Measurements from ENCODE around the gene LYPLAL1.
"Not testable (repeated sequence)": the region's sequence is repeated elsewhere in the genome, so short reads cannot be mapped to it uniquely, and the experiment has no call there.

The LYPLAL1 gene

DNA sequence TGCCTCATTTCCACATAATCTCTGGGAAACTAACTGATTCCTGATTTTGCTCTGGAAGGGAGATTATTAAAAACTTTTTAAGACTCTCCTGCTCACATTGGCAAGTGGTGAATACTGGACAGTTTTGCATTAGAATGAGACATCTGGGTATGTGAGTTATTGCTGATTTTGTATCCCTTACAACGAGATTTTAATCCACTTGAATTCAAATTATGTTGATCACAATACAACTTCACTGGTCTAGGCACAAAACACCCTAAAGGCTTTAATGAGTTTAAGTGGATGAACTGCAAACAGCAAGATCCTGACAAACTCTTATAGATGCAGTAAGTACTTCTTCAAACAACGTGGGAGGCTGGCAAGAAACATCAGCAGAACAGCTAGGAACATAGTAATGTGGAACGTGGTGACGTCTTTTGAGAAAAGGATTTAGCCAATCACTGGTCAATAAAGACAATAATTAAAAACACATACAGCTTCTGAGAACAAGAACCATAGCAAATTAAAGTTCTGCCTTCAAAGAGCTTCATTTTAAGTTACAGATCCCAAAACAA is 10.2 kb upstream of the LYPLAL1 start:
- DNase-seq: no peak

DNA sequence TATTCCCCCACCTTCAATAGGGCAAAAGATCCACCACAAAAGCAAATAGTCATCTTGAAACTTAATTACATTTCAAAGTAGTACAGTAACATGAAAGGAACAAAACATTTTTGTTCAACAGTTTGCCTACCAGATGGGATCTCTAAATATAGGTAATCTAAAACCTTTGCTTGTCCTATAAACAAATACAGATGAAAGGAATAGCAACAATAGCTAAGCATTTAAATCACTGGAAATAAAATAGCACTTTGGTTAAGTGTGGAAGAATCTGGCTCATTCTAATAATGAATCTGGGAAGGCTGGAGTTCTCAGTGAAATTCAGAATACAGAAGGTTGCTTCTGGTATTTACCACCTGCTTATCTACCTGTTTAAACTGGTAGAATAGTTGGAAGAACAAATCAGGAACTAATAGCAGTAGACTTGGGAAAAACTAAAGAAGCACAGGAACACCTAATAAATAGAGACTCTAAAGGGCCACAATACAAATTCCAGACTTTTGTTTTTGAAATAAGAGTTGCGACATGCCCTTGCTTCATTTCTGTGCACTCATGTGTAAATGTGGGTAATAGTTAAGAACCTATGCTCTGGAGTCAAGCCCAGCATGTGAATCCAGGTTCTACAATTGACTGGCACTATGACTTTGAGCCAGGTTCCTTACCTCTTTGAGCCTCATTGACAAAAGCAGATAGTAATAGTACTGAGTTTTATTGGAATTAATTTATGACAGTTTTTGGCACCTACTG is 2.3 kb upstream of the LYPLAL1 start:
- DNase-seq: no peak

GRCh38 chr1:219172821-219173220 is 857 bp upstream of the LYPLAL1 start:
- DNase-seq: no peak

DNA sequence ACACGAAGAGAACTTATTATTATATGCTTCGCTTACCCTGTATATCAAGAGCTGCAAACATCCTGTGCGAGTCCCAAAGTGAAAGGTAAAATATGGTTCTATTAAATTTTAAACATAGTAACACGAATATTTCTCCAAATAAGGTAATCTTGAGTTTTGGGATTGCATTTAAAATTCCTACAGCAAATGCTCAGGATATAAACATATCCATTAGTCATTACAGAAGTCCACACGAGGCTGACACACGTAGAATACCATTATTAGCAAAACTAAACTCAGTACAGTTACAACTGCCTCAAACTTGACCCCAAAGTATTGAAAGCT is 282 bp upstream of the LYPLAL1 start:
- DNase-seq: no peak

DNA sequence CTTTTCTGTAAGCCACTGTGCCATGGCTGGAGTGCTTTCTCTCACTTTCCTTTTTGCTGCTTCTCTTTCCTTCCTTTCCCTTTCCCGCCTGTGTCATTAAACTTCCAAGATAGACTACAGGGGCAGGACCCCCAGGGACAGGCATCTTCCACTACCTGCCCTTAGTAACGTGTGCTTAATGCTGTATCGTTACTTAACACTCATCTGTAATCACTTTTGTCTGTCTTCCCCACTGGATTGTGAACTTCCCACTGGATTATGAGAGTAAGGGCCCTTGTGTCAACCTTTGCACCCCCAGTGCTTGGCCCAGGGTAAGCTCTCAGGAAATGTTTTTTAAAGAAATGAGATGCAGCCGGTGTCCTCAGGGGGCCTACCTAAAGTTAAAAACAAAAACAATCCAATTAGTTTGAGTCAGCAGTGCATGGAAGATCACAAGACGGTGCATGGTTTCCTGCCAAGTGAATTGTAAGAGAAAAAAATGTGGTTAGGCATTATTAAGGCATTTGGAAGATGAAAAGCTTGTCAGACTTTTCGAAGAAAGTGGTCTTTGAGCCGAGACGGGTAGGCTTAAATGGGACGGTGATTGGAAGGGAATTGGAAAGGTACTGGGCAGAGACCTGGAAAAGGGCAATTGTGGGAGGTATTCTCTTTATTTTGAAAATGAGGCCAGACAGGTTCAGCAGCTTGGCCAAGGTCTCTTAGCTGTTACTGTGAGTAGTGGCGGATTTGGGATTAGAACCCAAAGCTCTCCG is 958 bp downstream of the LYPLAL1 start:
- DNase-seq: peak; percentile 15 to 36 (median 23)

DNA sequence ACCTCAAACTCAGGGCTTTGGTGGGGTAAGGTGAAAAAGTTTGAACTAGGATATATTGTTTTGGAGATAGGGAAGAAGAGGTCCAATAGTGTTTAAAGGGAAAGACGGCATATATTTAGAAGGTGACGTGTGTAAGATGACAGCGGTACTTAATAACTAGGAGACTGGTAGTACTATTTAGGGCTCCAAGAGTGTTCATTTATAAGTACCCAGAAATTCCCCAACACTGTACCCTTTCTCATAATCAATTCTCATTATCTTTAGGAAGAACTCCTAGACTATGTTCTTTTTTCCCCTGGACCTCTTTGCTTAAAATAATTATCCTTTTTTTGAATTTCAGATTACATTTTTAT is 1.5 kb downstream of the LYPLAL1 start:
- DNase-seq: no peak

DNA sequence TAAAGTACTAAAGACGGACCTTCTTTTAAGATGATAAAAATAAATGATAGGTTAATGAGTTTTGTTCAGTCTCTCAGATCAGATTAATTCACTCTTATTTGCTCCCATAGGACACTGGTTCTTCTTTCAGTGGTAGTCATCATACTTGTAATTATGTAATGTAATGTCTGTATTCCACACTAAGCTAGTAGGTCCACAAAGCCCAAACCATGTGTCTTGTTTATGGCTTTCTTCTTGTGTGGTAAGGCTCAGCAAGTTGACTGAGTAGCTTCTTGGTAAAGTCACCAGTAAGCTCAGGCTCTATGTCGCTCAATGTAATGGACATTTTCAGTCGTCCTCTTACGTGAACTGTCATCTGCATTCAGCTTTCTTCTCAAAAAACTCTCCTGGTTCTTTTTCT is 2.5 kb downstream of the LYPLAL1 start:
- DNase-seq: no peak

- no peak for DNase-seq
Observed at GRCh38 chr1:219177363-219177762, 3.7 kb downstream of the LYPLAL1 start.

- DNase-seq: no peak
Observed at GRCh38 chr1:219177940-219178339, 4.3 kb downstream of the LYPLAL1 start.

DNA sequence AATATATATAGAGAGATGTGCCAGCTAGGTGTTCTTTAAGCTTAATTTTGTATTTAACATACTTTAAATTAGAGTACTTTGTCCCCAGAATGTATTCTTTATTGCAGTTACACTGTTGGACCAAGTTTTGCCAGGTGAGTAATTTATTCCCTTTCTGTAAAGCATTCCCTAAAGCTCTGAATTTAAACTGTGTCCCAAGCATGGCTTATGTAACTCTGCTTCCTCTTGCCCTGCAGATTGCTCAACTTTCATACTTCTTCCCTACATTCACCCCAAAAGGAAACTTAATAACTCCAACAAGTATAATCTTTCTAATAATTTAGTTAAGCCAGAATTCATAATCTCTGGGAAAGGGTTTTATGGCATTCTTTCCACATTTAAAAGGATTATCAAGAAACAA is 5.6 kb downstream of the LYPLAL1 start:
- DNase-seq: peak; percentile 49 to 60 (median 51)

GRCh38 chr1:219184337-219184736 is 10.7 kb downstream of the LYPLAL1 start:
- no peak for DNase-seq

DNA sequence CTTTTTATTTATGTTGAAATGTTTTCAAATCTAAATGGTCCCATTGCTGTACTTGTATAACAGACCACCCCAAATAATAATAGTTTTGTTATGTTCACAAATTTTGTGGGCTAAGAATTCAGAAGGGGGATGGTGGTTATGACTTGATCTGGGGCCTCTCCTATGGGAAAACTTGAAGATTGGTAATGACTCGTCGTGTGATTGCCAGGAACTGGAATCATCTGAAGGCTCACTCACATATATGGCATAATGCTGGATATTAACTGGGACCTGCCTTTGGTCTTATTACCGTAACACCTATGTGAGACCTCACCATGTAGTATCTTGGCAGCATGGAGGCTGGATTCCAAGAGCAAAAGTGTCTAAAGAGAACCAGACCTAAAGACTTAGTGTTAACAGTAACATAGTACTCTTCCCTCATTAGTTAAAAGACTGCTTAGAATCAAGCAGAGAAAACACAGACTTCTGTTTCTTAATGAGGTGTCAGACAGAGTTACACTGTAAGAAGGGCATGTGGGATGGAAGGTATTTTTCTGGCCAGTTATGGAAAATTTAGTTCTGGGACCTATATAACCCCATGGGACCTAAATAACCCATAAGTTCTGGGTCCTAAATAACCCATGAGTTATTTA is 11.9 kb downstream of the LYPLAL1 start:
- DNase-seq: no peak

DNA sequence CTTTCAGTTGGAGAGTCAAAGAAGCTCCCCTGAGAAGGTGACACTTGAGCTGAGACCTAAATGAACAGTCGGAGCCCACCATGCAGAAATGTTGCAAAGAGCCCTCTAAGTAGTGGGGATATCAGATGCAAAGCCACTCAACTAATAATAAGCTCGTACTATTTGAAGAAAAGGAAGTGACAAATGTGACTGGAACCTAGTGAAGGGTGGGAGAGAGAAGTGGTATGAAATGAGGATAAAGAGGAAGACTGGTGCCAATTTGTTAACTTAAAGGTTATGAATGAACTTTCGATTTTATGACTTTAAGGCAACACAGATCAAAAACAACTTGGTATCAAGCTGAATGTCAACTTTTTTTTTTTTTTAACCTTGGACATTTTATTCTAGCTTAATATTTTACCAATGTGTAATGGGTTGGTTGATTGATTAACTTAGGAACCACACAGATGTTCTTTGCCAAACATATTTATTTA is 14.7 kb downstream of the LYPLAL1 start:
- peak; percentile 11 to 56 (median 48) for DNase-seq

GRCh38 chr1:219189021-219189824 is 15.5 kb downstream of the LYPLAL1 start:
- DNase-seq: peak; percentile 33 to 80 (median 70)

DNA sequence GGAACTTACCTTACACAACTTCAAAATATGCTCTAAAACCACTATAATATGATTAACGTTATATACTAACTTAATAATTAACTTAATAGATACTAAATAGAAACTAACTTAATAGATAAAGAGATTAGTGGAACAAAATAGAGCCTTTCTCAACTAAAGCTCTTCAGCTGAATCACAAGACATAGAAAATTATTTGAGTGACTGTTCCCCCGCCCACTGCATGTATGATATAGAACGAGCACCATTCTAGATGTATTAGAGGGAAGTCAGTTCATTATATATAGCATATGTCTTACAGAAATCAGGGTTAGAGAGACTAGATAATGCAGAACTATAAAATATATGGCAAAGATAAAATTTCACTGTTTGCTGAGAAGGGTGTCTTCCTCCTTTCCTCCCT is 16.3 kb downstream of the LYPLAL1 start:
- peak; percentile 50 to 59 (median 53) for DNase-seq

- no peak for DNase-seq
Observed at GRCh38 chr1:219190605-219191004, 16.9 kb downstream of the LYPLAL1 start.

GRCh38 chr1:219195833-219196232 is 22.2 kb downstream of the LYPLAL1 start:
- not testable (repeated sequence) for DNase-seq

DNA sequence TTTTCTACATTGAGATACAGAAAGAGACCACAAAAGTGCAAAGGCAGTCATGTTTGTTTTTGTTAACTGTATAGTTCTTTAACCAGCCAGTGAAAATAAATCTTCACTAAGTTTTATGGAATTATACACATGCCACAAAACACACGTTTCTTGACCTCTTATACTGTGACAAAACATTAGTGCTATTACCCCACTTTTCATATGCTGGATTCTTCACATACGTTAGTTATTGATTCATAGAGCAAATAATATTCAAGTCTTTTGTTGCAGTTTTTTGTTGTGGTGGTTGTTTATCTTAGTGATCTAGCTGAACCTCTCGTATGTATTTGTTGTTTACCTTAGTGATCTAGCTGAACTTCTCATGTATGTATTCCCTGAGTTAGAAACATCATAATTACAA is 28.0 kb downstream of the LYPLAL1 start:
- no peak for DNase-seq

- DNase-seq: no peak
Observed at GRCh38 chr1:219202567-219202966, 28.9 kb downstream of the LYPLAL1 start.

DNA sequence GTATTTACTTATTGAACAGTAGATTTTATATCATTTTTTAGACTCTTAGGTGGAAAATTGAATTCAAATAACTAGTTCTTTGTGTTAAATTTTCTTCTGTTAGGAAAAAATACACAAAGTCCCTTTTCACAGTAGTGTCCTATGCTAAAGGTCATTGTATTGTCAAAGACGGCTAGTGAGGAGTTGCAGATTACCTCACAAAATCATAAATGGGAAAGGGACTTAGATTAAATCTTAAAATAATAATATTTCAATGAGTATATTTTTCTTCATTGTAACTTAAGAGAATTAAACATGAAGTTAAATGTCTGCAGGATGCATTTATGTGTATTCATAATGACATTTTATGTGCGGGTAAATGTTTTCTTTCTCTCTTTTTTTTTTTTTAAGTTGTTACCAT is 32.7 kb downstream of the LYPLAL1 start:
- DNase-seq: no peak

GRCh38 chr1:219209578-219209977 is 35.9 kb downstream of the LYPLAL1 start:
- no peak for DNase-seq

GRCh38 chr1:219210067-219210466 is 36.4 kb downstream of the LYPLAL1 start:
- DNase-seq: no peak

- DNase-seq: no peak
Observed at GRCh38 chr1:219215477-219215876, 41.8 kb downstream of the LYPLAL1 start.

Measured in suppressor macrophage treated with lipopolysaccharide for 1 hour (primary cell).